Measurements from ENCODE around the gene GPATCH4.

DNA sequence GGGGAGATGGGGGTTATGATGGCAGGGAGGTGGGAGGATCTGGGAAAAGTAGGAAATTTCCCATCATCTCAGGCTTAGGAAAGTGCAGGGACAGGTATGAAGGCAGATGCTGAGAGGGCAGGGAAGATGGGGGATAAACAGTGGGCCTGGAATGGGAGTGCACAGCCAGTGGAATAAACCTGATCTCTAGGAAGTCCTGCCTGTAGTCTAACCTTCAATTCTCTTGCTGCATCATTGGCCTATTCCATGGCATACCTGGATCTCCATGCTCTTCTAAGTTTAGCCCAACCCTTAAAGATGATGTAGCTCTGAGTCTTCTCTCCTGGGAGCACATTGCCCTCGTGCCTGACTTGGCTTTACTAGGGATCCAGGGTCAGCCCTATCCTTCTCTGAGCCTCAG, 43.4 kb upstream of the GPATCH4 start:
- TF ChIP-seq, protein P1, sequence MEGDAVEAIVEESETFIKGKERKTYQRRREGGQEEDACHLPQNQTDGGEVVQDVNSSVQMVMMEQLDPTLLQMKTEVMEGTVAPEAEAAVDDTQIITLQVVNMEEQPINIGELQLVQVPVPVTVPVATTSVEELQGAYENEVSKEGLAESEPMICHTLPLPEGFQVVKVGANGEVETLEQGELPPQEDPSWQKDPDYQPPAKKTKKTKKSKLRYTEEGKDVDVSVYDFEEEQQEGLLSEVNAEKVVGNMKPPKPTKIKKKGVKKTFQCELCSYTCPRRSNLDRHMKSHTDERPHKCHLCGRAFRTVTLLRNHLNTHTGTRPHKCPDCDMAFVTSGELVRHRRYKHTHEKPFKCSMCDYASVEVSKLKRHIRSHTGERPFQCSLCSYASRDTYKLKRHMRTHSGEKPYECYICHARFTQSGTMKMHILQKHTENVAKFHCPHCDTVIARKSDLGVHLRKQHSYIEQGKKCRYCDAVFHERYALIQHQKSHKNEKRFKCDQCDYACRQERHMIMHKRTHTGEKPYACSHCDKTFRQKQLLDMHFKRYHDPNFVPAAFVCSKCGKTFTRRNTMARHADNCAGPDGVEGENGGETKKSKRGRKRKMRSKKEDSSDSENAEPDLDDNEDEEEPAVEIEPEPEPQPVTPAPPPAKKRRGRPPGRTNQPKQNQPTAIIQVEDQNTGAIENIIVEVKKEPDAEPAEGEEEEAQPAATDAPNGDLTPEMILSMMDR (IDR thresholded peaks at IDR 0.05) = no peak
- no peak for TF ChIP-seq POLR2AphosphoS5 (IDR thresholded peaks at IDR 0.05; ENCODE audit: low read depth, low read length)
- no peak for TF ChIP-seq SIN3A (IDR thresholded peaks at IDR 0.05; ENCODE audit: borderline replicate concordance, insufficient read depth, low read depth, low read length)
- TF ChIP-seq REST (IDR thresholded peaks at IDR 0.05; ENCODE audit: insufficient read depth in 1 of 2, low read depth in 2 of 2, low read length in 1 of 2) = no peak

All from Panc1 (cell line).